SU-DHL-6 (cell line): ENCODE results near the gene C5orf15.
A peak's percentile ranks its signal among the peaks of the same experiment; 100 is the strongest.
"Not testable (repeated sequence)": the region's sequence is repeated elsewhere in the genome, so short reads cannot be mapped to it uniquely, and the experiment has no call there.

Experiments
- H2AFZ ChIP-seq: fragments of 200-600 bp; sonication (generic); 2 replicates; pipeline ENCODE4 v1.6.1; 2014; ENCODE audit warnings: low read depth, mild to moderate bottlenecking, moderate library complexity, mixed read lengths, antibody characterized with exemption, low read length; ENCODE audit not compliant: severe bottlenecking
- H3F3A ChIP-seq: fragments of 200-600 bp; shearing (Covaris generic); 2 replicates; pipeline ENCODE4 v1.6.0; 2016; ENCODE audit warnings: antibody characterized with exemption, mild to moderate bottlenecking; ENCODE audit not compliant: insufficient read depth
- H3K27ac ChIP-seq: fragments of 200-600 bp; sonication (generic); 2 replicates; pipeline ENCODE4 v1.5.1; 2016; ENCODE audit warnings: low read depth, mild to moderate bottlenecking, low read length, moderate library complexity, mixed read lengths
- H3K27me3 ChIP-seq: fragments of 200-600 bp; sonication (generic), shearing (Covaris generic); 2 replicates; pipeline ENCODE4 v1.6.0; 2014; ENCODE audit warnings: mild to moderate bottlenecking, low read length
- H3K36me3 ChIP-seq: fragments of 200-600 bp; sonication (generic); 2 replicates; pipeline ENCODE4 v1.6.1; 2014; ENCODE audit warnings: mild to moderate bottlenecking, low read length, mixed read lengths
- H3K4me2 ChIP-seq: fragments of 300-600, 200-600 bp; shearing (Covaris generic), sonication (generic); 2 replicates; pipeline ENCODE4 v1.6.0; 2014; ENCODE audit warnings: low read length, low read depth, mild to moderate bottlenecking; ENCODE audit not compliant: poor library complexity, severe bottlenecking
- H3K4me3 ChIP-seq: fragments of 200-600 bp; sonication (generic); 2 replicates; pipeline ENCODE4 v1.5.1; 2014; ENCODE audit warnings: antibody characterized with exemption, low read length, mild to moderate bottlenecking, mixed read lengths; ENCODE audit not compliant: insufficient read depth, poor library complexity, severe bottlenecking
- H3K79me2 ChIP-seq: fragments of 200-600 bp; sonication (generic); 2 replicates; pipeline ENCODE4 v1.6.1; 2014; ENCODE audit warnings: mild to moderate bottlenecking, low read length, moderate library complexity; ENCODE audit not compliant: insufficient read depth
- H3K9ac ChIP-seq: fragments of 200-600 bp; sonication (generic); 2 replicates; pipeline ENCODE4 v1.7.0; 2014; ENCODE audit warnings: mild to moderate bottlenecking, low read length
- H3K9me2 ChIP-seq: fragments of 200-600 bp; sonication (generic); replicated peaks from 2 replicates; pipeline ENCODE4 v1.6.1; 2014; ENCODE audit warnings: low read length; ENCODE audit not compliant: insufficient read depth
- H3K9me3 ChIP-seq: fragments of 200-600 bp; sonication (generic); 2 replicates; pipeline ENCODE4 v1.6.1; 2014; ENCODE audit warnings: low read length, mixed read lengths; ENCODE audit not compliant: insufficient read depth
- H4K20me1 ChIP-seq: fragments of 200-600 bp; sonication (generic); 2 replicates; pipeline ENCODE4 v1.6.1; 2014; ENCODE audit warnings: low read depth, mild to moderate bottlenecking, antibody characterized with exemption, low read length, moderate library complexity, mixed read lengths
- EZH2phosphoT487 ChIP-seq: fragments of 200-600 bp; sonication (generic), shearing (Covaris generic); conservative IDR thresholded peaks from 2 replicates; pipeline ENCODE4 v1.6.1; 2018; ENCODE audit warnings: mild to moderate bottlenecking, antibody characterized with exemption, low read length, moderate library complexity, mixed read lengths
- TF ChIP-seq, protein P1 (sequence below): fragments of 200-600 bp; sonication (generic); IDR thresholded peaks from one replicate; pipeline ENCODE4 v1.5.1; 2017; ENCODE audit warnings: antibody characterized with exemption, mild to moderate bottlenecking, low read length, moderate library complexity; ENCODE audit not compliant: insufficient read depth, poor library complexity, severe bottlenecking

The C5orf15 gene

DNA sequence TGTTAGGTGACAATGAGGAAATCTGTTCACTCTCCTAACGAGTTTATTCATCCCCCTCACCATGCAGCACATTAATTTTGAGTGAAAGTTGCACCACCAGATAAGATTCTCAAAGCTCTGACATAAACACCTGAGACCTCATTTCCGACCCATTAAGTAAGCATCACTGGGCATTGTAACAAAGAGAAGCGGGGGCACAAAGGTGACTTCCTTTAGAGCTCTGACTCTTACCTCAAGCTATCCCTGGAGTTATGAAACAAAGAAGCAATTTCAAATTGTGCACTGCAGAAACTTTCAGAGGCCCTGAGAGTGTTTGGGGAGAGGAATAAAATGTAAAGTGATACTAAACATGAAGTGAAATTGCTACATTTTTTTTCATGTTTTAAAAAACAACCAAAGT, 29.5 kb downstream of the C5orf15 start:
- H3K79me2 ChIP-seq = no peaks in the 10 kb centered on the region
- H3K9me2 ChIP-seq = no peaks in the 10 kb centered on the region
- no peaks in the 10 kb centered on the region for H3F3A ChIP-seq
- H3K4me3 ChIP-seq = no peak overlapping the region
- H2AFZ ChIP-seq = no peak overlapping the region
- no peaks in the 10 kb centered on the region for H3K9me3 ChIP-seq
- peak overlapping the region; percentile 50 for H3K27ac ChIP-seq
- TF ChIP-seq, protein P1, sequence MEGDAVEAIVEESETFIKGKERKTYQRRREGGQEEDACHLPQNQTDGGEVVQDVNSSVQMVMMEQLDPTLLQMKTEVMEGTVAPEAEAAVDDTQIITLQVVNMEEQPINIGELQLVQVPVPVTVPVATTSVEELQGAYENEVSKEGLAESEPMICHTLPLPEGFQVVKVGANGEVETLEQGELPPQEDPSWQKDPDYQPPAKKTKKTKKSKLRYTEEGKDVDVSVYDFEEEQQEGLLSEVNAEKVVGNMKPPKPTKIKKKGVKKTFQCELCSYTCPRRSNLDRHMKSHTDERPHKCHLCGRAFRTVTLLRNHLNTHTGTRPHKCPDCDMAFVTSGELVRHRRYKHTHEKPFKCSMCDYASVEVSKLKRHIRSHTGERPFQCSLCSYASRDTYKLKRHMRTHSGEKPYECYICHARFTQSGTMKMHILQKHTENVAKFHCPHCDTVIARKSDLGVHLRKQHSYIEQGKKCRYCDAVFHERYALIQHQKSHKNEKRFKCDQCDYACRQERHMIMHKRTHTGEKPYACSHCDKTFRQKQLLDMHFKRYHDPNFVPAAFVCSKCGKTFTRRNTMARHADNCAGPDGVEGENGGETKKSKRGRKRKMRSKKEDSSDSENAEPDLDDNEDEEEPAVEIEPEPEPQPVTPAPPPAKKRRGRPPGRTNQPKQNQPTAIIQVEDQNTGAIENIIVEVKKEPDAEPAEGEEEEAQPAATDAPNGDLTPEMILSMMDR = no peak
- TF ChIP-seq EZH2phosphoT487 = no peak
- no peaks in the 10 kb centered on the region for H3K36me3 ChIP-seq
- H3K27me3 ChIP-seq = no peaks in the 10 kb centered on the region
- no peak overlapping the region for H3K9ac ChIP-seq
- no peaks in the 10 kb centered on the region for H4K20me1 ChIP-seq
- H3K4me2 ChIP-seq = no peak overlapping the region

DNA sequence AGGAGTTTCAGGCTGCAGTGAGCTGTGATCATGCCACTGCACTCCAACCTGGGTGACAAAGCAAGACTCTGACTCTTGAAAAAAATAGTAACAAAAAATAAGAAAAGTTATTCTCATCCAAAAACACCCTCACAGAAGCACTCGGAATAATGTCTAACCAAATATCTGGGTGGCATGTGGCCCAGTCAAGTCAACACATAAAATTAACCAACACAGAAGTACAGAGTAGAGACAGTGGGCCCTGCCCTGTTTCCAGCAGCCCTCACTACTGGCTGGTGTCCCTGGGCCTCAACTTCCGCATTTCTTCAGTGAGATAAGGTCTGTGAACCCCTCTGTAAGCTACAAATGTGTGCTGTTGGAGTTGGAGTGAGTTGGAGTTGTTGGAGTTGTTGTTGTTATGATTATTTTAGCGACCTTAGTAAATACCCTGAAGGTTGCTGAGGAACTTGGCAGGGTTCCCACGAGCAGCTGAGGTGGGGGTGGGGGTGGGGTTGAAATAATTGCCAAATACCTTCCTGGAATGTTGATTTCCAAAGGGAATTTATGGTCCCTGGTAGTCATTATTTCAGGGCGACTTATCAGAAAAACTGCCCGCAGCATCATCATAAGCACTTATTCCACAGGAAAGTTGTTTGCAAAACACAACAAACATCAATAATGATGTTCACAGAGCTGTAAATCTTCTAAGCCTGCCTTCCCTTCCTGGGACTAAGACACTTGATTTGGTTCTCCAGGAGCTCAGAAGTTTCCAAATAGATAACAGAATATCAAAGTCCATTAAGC, 30.2 kb downstream of the C5orf15 start:
- Histone ChIP-seq H3K79me2 (no peaks in the 10 kb centered on the region), H3K36me3 (no peaks in the 10 kb centered on the region), H3K4me2 (no peak overlapping the region), H3K4me3 (no peak overlapping the region), H3K9me3 (no peaks in the 10 kb centered on the region), H3F3A (no peaks in the 10 kb centered on the region), H3K27me3 (no peaks in the 10 kb centered on the region), H3K9ac (no peak overlapping the region), H4K20me1 (no peaks in the 10 kb centered on the region), H3K9me2 (no peaks in the 10 kb centered on the region), H3K27ac (peak overlapping the region; percentile 50), H2AFZ (no peak overlapping the region)
- TF ChIP-seq, protein P1 = no peak

DNA sequence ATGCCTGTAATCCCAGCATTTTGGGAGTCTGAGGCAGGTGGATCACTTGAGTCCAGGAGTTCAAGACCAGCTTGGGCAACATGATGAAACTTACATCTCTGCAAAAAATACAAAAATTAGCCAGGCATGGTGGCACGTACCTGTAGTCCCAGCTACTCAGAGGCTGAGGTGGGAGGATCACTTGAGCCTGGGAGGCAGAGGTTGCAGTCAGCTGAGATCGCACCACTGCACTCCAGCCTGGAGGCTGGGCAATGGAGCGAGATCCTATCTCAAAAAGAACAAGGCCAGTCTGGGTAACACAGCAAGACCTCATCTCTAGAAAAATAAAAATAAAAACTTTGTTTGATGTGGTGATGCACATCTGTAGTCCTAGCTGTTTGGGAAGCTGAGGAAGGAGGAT, 30.8 kb downstream of the C5orf15 start:
- peak overlapping the region; percentile 50 for H3K27ac ChIP-seq
- H3K79me2 ChIP-seq, H3K9me3 ChIP-seq, H3F3A ChIP-seq, H3K4me2 ChIP-seq, H3K9me2 ChIP-seq, H2AFZ ChIP-seq, H3K9ac ChIP-seq, H3K27me3 ChIP-seq, H3K36me3 ChIP-seq, H3K4me3 ChIP-seq, H4K20me1 ChIP-seq: not testable (repeated sequence)

DNA sequence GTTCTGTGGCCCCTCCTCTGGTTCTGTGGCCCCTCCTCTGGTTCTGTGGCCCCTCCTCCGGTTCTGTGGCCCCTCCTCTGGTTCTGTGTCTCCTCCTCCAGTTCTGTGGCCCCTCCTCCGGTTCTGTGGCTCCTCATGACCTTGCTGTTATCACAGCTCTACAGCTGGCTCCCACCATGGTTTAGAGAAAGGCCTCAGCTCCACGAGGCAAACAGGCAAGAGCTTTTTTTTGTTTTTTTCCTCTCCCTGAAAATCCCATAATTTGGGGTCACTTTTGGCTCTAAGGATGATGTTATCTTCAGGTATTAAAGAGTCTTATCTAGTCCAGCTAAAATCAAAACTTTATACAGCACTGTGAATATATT, 31.8 kb downstream of the C5orf15 start:
- no peak overlapping the region for H3K4me3 ChIP-seq
- no peaks in the 10 kb centered on the region for H3K9me2 ChIP-seq
- peak overlapping the region; percentile 50; the same call in 1 of the 2 replicates for H3K27ac ChIP-seq
- no peaks in the 10 kb centered on the region for H3K79me2 ChIP-seq
- no peaks in the 10 kb centered on the region for H3K36me3 ChIP-seq
- H3K4me2 ChIP-seq = no peak overlapping the region
- H4K20me1 ChIP-seq = no peaks in the 10 kb centered on the region
- no peak for TF ChIP-seq EZH2phosphoT487
- TF ChIP-seq, protein P1 = no peak
- H3K9me3 ChIP-seq = no peaks in the 10 kb centered on the region
- H3K9ac ChIP-seq = no peak overlapping the region
- H3K27me3 ChIP-seq = no peaks in the 10 kb centered on the region
- no peak overlapping the region for H2AFZ ChIP-seq
- no peaks in the 10 kb centered on the region for H3F3A ChIP-seq

DNA sequence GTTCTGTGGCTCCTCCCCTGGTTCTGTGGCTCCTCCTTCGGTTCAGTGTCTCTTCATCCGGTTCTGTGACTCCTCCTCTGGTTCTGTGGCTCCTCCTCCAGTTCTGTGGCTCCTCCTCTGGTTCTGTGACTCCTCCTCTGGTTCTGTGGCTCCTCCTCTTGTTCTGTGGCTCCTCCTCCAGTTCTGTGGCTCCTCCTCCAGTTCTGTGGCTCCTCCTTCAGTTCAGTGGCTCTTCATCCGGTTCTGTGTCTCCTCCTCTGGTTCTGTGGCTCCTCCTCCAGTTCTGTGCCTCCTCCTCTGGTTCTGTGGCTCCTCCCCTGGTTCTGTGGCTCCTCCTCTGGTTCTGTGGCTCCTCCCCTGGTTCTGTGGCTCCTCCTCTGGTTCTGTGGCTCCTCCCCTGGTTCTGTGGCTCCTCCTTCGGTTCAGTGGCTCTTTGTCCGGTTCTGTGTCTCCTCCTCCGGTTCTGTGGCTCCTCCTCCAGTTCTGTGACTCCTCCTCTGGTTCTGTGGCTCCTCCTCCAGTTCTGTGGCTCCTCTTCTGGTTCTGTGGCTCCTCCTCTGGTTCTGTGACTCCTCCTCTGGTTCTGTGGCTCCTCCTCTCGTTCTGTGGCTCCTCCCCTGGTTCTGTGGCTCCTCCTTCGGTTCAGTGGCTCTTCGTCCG, 32.3 kb downstream of the C5orf15 start:
- H3K9me3 ChIP-seq, H3K79me2 ChIP-seq, H2AFZ ChIP-seq, H3F3A ChIP-seq, H3K9ac ChIP-seq, H3K27me3 ChIP-seq, H3K9me2 ChIP-seq, H3K4me3 ChIP-seq, H4K20me1 ChIP-seq, H3K36me3 ChIP-seq, H3K4me2 ChIP-seq: not testable (repeated sequence)
- peak overlapping the region; percentile 47 for H3K27ac ChIP-seq
